ENCODE measurements around the gene GPC6.

GRCh38 chr13:94454906-94455305, 1228.3 kb downstream of the GPC6 start:
- TF ChIP-seq, protein P1, sequence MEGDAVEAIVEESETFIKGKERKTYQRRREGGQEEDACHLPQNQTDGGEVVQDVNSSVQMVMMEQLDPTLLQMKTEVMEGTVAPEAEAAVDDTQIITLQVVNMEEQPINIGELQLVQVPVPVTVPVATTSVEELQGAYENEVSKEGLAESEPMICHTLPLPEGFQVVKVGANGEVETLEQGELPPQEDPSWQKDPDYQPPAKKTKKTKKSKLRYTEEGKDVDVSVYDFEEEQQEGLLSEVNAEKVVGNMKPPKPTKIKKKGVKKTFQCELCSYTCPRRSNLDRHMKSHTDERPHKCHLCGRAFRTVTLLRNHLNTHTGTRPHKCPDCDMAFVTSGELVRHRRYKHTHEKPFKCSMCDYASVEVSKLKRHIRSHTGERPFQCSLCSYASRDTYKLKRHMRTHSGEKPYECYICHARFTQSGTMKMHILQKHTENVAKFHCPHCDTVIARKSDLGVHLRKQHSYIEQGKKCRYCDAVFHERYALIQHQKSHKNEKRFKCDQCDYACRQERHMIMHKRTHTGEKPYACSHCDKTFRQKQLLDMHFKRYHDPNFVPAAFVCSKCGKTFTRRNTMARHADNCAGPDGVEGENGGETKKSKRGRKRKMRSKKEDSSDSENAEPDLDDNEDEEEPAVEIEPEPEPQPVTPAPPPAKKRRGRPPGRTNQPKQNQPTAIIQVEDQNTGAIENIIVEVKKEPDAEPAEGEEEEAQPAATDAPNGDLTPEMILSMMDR (IDR thresholded peaks at IDR 0.05 in 8 of 11, conservative IDR thresholded peaks at IDR 0.05 in 3 of 11): no peak
- no peak for TF ChIP-seq POLR2A (IDR thresholded peaks at IDR 0.05)
- no peak for TF ChIP-seq POLR2AphosphoS5 (IDR thresholded peaks at IDR 0.05)
